NCI-H128 (cell line): ENCODE results near the gene ABCC8.

Source experiments
- DNase-seq: peaks from one replicate; lab custom pipeline; 2025; ENCODE audit not compliant: unreplicated experiment; lab: John Stamatoyannopoulos, UW

ABCC8 gene

GRCh38 chr11:17506314-17506713 lies 29.7 kb upstream of the ABCC8 start:
- DNase-seq, result no peak

DNA sequence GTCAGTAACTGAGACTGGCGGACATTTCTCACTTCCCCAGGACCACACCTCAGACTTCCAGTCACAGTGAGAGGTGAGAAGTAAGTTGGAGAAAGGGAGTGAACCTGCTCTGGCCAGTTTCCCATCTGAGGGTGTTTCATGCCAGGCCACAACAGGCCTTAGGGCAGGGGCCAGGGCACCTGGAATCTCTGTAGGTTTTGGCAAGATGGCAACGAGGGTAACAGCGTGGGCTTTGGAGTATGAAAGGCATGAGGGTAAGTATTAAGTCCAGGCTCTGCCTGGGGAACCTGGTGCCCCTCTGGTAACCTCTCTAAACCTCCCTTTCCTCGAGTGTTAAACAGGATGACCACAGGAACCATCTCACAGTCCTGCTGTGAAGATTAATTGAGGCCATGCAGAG lies 28.5 kb upstream of the ABCC8 start:
- no peak for DNase-seq

DNA sequence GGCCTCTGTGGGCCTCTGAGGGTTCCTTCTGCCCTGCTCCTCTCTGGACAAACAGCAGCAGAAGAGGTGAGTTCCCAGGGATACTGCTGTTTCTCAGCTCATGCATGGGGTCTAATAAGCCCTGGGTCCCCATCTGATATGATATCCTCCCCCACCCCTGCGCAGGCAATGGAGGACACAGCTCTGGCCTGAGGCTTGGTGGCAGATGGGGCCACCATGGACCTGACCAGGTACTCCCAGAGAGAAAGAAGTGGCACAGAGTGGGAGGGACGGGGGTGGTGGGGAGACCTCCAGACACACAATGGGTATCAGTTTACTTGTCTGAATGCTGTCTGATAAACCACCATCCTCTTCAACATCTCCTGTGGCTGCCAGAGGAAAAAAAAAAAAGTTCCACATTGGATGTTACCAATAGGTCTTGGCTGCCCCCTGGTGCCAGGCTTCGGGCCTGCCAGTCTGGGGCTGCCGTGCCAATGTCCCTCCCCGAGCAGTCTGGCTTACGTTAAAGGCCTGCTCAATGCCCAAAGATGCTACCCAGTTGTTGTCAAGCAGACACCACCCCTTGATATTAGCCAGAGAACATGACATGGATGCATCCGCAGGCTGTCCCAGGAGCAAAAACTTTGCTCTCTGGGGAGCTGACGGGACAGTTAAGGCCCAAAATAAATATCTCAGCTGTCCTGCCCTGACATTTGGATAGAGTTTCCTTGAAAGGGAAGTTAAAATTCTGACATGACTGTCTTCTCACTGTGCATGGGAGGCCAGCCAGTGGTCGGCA lies 27.9 kb upstream of the ABCC8 start:
- DNase-seq, result peak; percentile 53

DNA sequence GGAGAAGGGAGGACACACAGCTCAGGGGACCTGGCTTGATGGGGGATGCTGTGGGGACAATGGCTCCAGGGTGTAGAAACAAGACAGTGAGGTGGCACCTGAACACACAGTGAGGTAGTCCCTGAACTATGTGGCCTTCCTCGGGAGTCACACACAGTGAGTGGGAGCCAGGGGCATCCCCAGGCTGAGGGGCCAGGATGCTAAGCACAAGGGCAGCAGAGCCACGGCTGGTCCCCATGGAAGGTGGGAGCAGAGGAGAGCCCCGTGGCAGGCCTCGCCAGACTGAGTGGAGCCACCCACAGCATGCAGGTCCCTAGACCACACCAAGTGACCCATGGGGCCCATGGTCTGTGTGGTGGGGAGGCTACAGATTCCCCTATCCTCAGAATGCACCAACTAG lies 26.0 kb upstream of the ABCC8 start:
- DNase-seq, result no peak

DNA sequence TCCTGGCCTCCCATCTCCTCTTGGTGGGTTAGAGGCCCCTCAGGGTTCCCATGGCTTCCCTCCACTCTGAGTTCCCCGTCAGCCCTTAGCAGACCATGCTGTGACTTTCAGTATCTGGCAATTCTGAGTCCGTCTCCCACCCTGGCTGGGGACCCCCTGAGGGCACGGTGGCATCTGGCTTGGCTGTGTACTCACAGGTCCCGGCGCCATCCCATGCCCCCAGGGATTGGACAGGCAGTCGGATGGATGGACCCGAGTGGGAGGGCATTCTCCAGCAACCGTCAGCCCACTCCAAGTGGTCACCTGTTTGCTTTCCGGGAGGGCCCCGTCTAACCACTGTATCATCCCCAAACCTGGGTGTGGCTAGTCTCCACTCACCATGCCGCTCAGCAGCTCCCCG lies 24.0 kb upstream of the ABCC8 start:
- no peak for DNase-seq

DNA sequence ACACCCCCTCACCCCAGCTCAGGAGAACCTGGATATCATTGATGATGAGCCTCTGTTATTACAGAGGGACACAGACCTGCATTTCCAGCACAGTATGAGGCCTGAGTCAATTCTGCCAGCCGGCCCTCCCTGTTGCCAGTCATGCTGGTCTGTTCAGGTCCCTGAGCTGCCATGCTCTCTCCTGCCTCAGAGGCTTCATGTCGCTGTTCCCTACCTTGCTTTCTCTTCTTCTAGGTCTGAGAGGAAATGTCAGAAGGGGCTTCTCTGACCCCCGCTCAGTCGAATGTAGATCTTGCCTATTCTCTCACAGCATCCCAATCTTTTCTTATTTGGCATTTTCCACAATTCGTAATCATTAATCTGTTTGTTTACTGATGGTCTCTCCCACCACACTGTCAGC lies 21.8 kb upstream of the ABCC8 start:
- DNase-seq, result no peak

GRCh38 chr11:17498058-17498457 lies 21.4 kb upstream of the ABCC8 start:
- DNase-seq, result peak; percentile 1

- DNase-seq, result no peak
Observed at GRCh38 chr11:17496406-17496805, 19.8 kb upstream of the ABCC8 start.

DNA sequence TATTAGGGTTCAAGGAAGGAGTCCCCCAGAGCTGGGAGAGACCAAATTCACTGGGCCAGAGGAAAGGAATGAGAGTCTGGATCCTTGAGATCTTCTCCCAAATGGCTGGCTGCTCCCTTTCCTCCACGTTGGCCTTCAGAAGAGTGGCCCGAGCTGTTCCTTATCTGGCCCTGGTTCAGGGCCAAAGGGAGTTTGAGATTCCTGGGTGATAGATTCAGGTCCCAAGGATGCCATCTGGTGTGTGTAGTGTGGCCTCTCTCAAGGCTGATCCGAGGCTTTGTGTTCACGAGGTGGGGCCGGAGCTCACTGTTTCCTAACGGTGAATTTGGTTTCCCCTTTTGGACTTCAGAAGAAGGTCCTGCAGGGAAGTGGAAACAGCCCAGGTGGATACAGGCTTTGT lies 17.4 kb upstream of the ABCC8 start:
- no peak for DNase-seq

DNA sequence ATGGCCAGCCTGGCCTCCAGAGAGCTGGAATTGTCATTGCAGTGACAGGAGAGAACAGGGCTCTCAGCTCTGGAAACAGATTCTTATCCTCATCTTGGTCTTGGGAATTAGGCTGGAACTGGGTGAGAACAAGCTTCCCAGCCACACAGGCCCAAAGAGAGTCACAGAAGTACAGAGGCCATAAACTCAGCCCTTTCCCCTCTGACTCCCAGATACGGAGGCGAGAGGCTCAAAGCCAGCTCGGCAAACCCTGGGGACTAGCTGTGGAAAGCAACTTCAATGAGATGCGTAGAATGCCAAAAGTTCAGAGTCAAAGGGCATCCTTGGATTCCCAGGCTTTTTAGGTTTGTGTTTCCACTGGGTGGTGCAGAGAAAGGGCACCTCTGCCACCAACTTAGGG lies 14.3 kb upstream of the ABCC8 start:
- DNase-seq, result no peak

DNA sequence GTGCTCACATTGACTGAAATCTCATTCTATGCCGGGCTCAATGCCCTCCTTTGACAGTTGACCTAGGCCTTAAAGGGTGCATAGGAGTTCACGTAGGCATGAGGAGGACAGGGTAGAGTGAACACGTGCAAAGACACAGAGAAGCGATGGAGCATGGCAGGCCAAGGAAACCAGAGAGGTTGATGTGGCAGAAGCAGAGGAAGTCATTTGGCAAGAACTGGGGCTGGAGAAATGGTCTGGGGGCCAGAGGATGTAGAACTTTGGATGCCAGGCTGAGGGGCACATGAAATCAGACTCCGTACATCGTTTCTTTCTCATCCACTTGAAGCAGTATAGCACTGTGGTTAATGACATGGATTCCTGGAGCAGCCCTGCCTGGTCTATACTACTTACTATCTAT lies 13.6 kb upstream of the ABCC8 start:
- DNase-seq, result no peak

- DNase-seq, result no peak
Observed at GRCh38 chr11:17489751-17490150, 13.1 kb upstream of the ABCC8 start.

DNA sequence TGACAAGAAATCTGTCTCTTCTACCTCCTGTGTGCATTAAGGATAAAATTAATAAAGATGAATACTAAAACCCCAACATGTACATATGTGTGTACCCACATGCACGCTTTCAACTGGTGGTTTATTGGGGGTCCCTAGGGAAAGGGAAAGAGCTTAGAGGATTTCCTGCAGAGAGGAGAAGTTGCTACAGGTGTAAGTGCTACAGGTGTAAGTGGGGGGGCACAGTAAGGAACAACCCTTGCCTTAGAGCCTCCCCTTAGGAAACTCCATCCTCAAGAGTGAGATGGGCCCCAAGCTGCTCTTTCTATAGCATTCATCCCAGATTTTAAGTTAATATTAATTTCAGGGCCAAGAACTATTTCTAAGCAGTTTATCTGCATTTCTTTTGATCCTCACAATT lies 11.9 kb upstream of the ABCC8 start:
- no peak for DNase-seq

GRCh38 chr11:17486646-17487045 lies 10.0 kb upstream of the ABCC8 start:
- no peak for DNase-seq

- DNase-seq, result no peak
Observed at GRCh38 chr11:17483505-17483904, 6.9 kb upstream of the ABCC8 start.

DNA sequence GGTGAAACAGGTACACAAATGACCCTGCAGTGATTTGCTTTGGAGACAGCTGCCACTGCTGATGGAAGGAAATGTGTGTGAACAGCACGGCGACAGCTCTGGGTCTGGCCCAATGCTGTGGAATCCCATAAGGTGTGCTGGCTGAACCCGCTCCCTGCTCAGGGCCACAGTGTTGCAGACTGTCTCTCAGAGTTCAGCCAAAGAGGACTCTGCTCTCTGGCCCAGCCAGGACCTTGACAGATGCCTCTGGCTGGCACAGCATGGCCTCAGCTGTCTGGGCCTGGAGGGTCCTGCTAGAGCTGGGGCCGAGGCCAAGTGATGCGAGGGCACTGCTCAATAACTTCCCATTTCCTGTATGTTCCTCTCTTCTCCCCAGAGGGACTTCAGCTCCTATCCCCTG lies 5.3 kb upstream of the ABCC8 start:
- no peak for DNase-seq

DNA sequence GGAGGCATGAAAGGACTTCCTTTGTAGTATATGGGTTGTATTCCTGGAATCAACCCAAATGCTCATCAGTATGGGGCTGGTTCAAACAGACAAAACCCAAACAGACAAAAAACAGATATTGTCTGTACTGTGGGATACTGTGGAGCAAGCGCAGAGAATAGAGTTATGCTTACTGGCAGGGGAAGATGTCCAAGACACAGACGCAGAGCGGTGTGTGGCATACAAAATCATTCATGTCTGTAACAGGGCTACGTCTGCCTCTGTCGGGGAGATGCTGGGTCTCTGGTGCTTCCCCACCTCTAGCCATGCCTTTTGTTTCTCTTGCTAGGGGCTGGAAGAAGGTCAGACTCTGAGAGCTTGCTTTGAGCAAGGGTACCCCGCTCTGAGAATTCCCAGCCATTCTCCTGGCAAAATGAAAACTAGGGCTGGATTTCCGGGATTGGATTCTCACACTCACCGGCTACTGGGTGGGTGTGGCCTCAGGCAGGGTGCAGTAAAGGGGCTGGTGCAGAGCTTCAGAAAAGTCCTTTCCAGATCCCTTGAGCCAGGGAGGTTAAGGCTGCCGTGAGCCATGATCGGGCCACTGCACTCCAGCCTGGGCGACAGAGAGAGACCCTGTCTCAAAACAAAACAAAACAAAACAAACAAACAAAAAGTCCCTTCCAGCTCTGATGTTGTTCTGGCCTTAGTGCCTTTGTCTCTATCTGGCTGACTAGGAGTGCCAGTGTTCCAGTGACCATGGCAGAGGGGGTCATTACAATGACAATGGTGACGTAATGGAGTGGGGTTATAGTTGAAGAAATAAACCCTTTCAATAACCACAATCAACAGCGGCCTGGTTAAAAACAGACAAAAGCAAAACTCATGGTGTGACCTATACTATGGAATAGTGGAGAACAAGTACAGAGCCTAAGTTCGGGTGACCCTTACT lies 2.9 kb upstream of the ABCC8 start:
- DNase-seq, result peak; percentile 74

DNA sequence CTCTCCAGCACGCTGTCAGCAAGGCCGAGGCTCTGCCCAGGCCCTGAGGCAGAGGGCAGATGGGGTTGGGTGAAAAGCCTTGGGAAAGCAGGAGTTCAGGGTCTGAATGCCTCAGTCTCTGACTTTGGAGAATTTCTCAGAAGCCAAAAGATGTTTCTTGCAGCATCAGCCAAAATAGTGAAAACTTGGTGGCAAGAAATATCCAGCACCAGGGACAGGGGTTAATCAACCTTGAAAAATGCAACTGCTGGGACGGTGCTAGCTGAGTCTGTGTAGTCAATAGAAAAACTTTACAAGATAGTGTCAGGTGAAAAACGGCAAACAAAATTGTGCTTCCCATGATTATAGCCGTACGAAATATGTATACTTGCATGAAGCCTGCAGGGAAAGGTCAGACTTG lies 1.4 kb upstream of the ABCC8 start:
- no peak for DNase-seq

- DNase-seq, result no peak
Observed at GRCh38 chr11:17477361-17477760, 716 bp upstream of the ABCC8 start.

DNA sequence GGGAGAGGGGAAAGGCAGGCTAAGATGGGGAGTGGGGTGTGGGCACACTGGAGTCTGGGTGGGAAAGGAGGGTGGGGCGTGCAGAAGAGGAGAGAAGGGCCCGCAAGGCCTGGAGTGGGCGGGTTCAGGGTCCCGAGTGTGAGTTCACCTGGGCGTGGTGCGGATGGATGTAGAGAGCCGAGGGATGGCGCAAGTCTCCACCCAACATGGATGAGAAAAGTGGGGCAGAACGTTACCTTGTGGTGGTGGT lies 364 bp upstream of the ABCC8 start:
- no peak for DNase-seq

DNA sequence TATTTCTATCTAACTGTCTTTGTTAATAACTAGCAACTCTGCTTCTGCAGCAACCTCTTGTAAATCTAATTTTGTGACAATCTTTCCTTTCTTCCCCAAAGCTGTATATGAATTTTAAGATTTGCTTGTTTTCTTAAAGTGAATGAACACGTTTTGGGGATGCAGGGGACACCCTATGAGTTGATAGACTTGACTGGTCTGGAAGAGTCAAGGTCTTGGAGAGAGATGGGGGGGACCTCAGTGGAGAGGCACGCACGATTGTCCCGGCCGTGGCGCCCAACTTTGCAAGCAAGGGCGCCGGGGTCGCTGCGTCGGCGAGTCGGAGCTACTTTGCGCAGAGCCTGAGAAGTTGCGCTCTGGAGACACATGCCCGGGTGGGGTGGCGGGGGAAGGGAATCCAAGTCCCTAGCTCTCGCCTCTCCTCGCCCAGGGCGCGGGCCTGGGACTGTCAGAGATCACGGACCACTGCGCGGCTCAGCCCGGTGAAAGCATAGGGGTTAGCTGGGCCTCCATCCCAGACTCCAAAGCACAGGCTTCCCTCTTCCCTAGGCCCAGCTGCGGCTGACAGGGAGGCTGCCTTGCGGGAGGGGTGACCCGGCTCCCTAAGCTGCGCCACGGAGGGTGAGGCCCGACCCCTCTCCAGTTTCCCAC lies 854 bp downstream of the ABCC8 start:
- no peak for DNase-seq

- DNase-seq, result no peak
Observed at GRCh38 chr11:17473071-17473744, 3.4 kb downstream of the ABCC8 start.
